HEK293 (cell line): ENCODE results near the gene TASOR2.

ENCODE experiments used
- CTCF ChIA-PET: fragments of 350-600 bp; formaldehyde crosslinking; extraction: SDS; loops from one replicate; lab custom pipeline; 2021; ENCODE audit warnings: antibody characterized with exemption; lab: Yijun Ruan, JAX
- POLR2A ChIA-PET: fragments of 300-600 bp; formaldehyde crosslinking; extraction: SDS; loops from one replicate; lab custom pipeline; 2020; ENCODE audit warnings: antibody characterized with exemption, inconsistent platforms; lab: Yijun Ruan, JAX
- H3K27ac ChIP-seq: fragments of 200-500 bp; sonication (Bioruptor generic); 2 replicates; pipeline ENCODE4 v1.5.1; 2014; ENCODE audit warnings: low read depth, low read length, control low read depth, inconsistent platforms; ENCODE audit errors: extremely low read depth
- H3K36me3 ChIP-seq, 2 experiments: fragments of 200-500 bp in 1 of 2; sonication (Bioruptor generic) in 1 of 2; 1 replicate in 1 of 2; 2 replicates in 1 of 2; pipeline ENCODE4 v1.5.1; 2014 to 2017; ENCODE audit warnings: inconsistent platforms in 2 of 2, low read length in 2 of 2; ENCODE audit not compliant: control insufficient read depth in 2 of 2, insufficient read depth in 1 of 2
- H3K4me1 ChIP-seq: fragments of 200-500 bp; sonication (Bioruptor generic); 2 replicates; pipeline ENCODE4 v1.5.1; 2014; ENCODE audit warnings: mild to moderate bottlenecking, low read length, inconsistent platforms; ENCODE audit not compliant: control insufficient read depth, insufficient read depth
- H3K4me3 ChIP-seq: 2 replicates; pipeline ENCODE4 v1.5.1; 2011; ENCODE audit warnings: low read depth, mild to moderate bottlenecking, control low read depth, low read length, moderate library complexity
- H3K9me3 ChIP-seq: fragments of 200-500 bp; sonication (Bioruptor generic); 2 replicates; pipeline ENCODE4 v1.5.1; 2014; ENCODE audit warnings: low read depth, low read length, inconsistent platforms; ENCODE audit not compliant: control insufficient read depth, insufficient read depth
- GFI1B ChIP-seq: fragments of 450-650 bp; formaldehyde crosslinking; IDR thresholded peaks from 2 replicates; pipeline ENCODE4 v1.5.1; 2016; ENCODE audit warnings: missing biosample characterization, missing genetic modification characterization
- GLIS1 ChIP-seq: fragments of 450-650 bp; formaldehyde crosslinking; IDR thresholded peaks from 2 replicates; pipeline ENCODE4 v1.5.1; 2016; ENCODE audit warnings: missing biosample characterization, missing genetic modification characterization
- HOXD13 ChIP-seq: sonication (generic); formaldehyde crosslinking; IDR thresholded peaks from 2 replicates; pipeline ENCODE4 v1.8.0; 2022; ENCODE audit warnings: missing genetic modification reagents, borderline replicate concordance
- KLF7 ChIP-seq: fragments of 450-650 bp; formaldehyde crosslinking; IDR thresholded peaks from 2 replicates; pipeline ENCODE4 v1.5.1; 2016; ENCODE audit warnings: missing biosample characterization, missing genetic modification characterization, borderline replicate concordance
- SP3 ChIP-seq: fragments of 450-650 bp; formaldehyde crosslinking; IDR thresholded peaks from 2 replicates; pipeline ENCODE4 v1.5.1; 2016; ENCODE audit warnings: missing biosample characterization, missing genetic modification characterization
- ZBTB11 ChIP-seq: fragments of 450-650 bp; formaldehyde crosslinking; conservative IDR thresholded peaks from 2 replicates; pipeline ENCODE4 v1.5.1; 2016; ENCODE audit warnings: low read depth, missing biosample characterization, missing genetic modification characterization
- ZBTB49 ChIP-seq: fragments of 450-650 bp; formaldehyde crosslinking; IDR thresholded peaks from 2 replicates; pipeline ENCODE4 v1.5.1; 2016; ENCODE audit warnings: missing biosample characterization, missing genetic modification characterization, low read depth
- ZFP41 ChIP-seq: fragments of 450-650 bp; formaldehyde crosslinking; IDR thresholded peaks from 2 replicates; pipeline ENCODE4 v1.5.1; 2016; ENCODE audit warnings: missing biosample characterization, missing genetic modification characterization, borderline replicate concordance
- ZFP69B ChIP-seq: fragments of 450-650 bp; formaldehyde crosslinking; IDR thresholded peaks from 2 replicates; pipeline ENCODE4 v1.5.1; 2016; ENCODE audit warnings: missing biosample characterization, missing genetic modification characterization
- ZNF10 ChIP-seq: fragments of 450-650 bp; formaldehyde crosslinking; IDR thresholded peaks from 2 replicates; pipeline ENCODE4 v1.5.1; 2017; ENCODE audit warnings: missing biosample characterization, missing genetic modification characterization
- ZNF112 ChIP-seq: fragments of 450-650 bp; formaldehyde crosslinking; IDR thresholded peaks from 2 replicates; pipeline ENCODE4 v1.5.0; 2017; ENCODE audit warnings: missing biosample characterization, missing genetic modification characterization
- ZNF138 ChIP-seq: fragments of 450-650 bp; formaldehyde crosslinking; IDR thresholded peaks from 2 replicates; pipeline ENCODE4 v1.5.1; 2016; ENCODE audit warnings: missing biosample characterization, missing genetic modification characterization, borderline replicate concordance
- ZNF157 ChIP-seq: fragments of 450-650 bp; formaldehyde crosslinking; IDR thresholded peaks from 2 replicates; pipeline ENCODE4 v1.5.1; 2016; ENCODE audit warnings: missing biosample characterization, missing genetic modification characterization
- ZNF174 ChIP-seq: fragments of 450-650 bp; formaldehyde crosslinking; IDR thresholded peaks from 2 replicates; pipeline ENCODE4 v1.5.0; 2017; ENCODE audit warnings: missing biosample characterization, mild to moderate bottlenecking, missing genetic modification characterization
- ZNF202 ChIP-seq: fragments of 450-650 bp; formaldehyde crosslinking; IDR thresholded peaks from 2 replicates; pipeline ENCODE4 v1.5.1; 2016; ENCODE audit warnings: missing biosample characterization, missing genetic modification characterization, borderline replicate concordance
- ZNF239 ChIP-seq: fragments of 450-650 bp; formaldehyde crosslinking; IDR thresholded peaks from 2 replicates; pipeline ENCODE4 v1.5.1; 2016; ENCODE audit warnings: missing biosample characterization, missing genetic modification characterization
- ZNF266 ChIP-seq: fragments of 450-650 bp; formaldehyde crosslinking; IDR thresholded peaks from 2 replicates; pipeline ENCODE4 v1.5.1; 2016; ENCODE audit warnings: missing biosample characterization, missing genetic modification characterization, low read depth
- ZNF350 ChIP-seq: fragments of 450-650 bp; formaldehyde crosslinking; IDR thresholded peaks from 2 replicates; pipeline ENCODE4 v1.5.0; 2017; ENCODE audit warnings: missing biosample characterization, mild to moderate bottlenecking, missing genetic modification characterization
- ZNF362 ChIP-seq: fragments of 450-650 bp; formaldehyde crosslinking; IDR thresholded peaks from 2 replicates; pipeline ENCODE4 v1.5.1; 2016; ENCODE audit warnings: missing biosample characterization, missing genetic modification characterization
- ZNF398 ChIP-seq: fragments of 450-650 bp; formaldehyde crosslinking; IDR thresholded peaks from 2 replicates; pipeline ENCODE4 v1.5.1; 2017; ENCODE audit warnings: missing biosample characterization, missing genetic modification characterization
- ZNF488 ChIP-seq: fragments of 450-650 bp; formaldehyde crosslinking; IDR thresholded peaks from 2 replicates; pipeline ENCODE4 v1.5.1; 2016; ENCODE audit warnings: missing biosample characterization, missing genetic modification characterization
- ZNF514 ChIP-seq: fragments of 450-650 bp; formaldehyde crosslinking; IDR thresholded peaks from 2 replicates; pipeline ENCODE4 v1.5.1; 2016; ENCODE audit warnings: missing biosample characterization, missing genetic modification characterization
- ZNF555 ChIP-seq: fragments of 450-650 bp; formaldehyde crosslinking; conservative IDR thresholded peaks from 2 replicates; pipeline ENCODE4 v1.5.1; 2017; ENCODE audit warnings: missing biosample characterization, mild to moderate bottlenecking, missing genetic modification characterization, inconsistent platforms
- ZNF571 ChIP-seq: fragments of 450-650 bp; formaldehyde crosslinking; IDR thresholded peaks from 2 replicates; pipeline ENCODE4 v1.5.0; 2017; ENCODE audit warnings: missing biosample characterization, missing genetic modification characterization
- ZNF621 ChIP-seq: fragments of 450-650 bp; formaldehyde crosslinking; IDR thresholded peaks from 2 replicates; pipeline ENCODE4 v1.5.1; 2017; ENCODE audit warnings: missing biosample characterization, missing genetic modification characterization
- ZNF624 ChIP-seq: fragments of 450-650 bp; formaldehyde crosslinking; IDR thresholded peaks from 2 replicates; pipeline ENCODE4 v1.5.1; 2017; ENCODE audit warnings: missing biosample characterization, missing genetic modification characterization
- ZNF747 ChIP-seq: fragments of 450-650 bp; formaldehyde crosslinking; IDR thresholded peaks from 2 replicates; pipeline ENCODE4 v1.5.1; 2016; ENCODE audit warnings: missing biosample characterization, missing genetic modification characterization
- ZNF830 ChIP-seq: fragments of 450-650 bp; IDR thresholded peaks from 2 replicates; pipeline ENCODE4 v1.5.0; 2018; ENCODE audit warnings: missing biosample characterization, missing genetic modification characterization, low read depth, mild to moderate bottlenecking, moderate library complexity

Gene TASOR2

GRCh38 chr10:5639066-5639465 lies 45.6 kb upstream of the TASOR2 start:
- H3K4me1 ChIP-seq = no peaks in the 10 kb centered on the region
- TF ChIP-seq HOXD13 (CRISPR knock-in tag) (no peak), ZBTB49 (tag by site-specific recombination) (no peak), ZNF157 (no peak), SP3 (tag by site-specific recombination) (no peak), ZFP69B (tag by site-specific recombination) (no peak), ZNF747 (tag by site-specific recombination) (no peak), ZNF398 (no peak), GFI1B (no peak), ZNF10 (tag by site-specific recombination) (no peak), ZNF514 (tag by site-specific recombination) (no peak), ZNF571 (no peak), ZFP41 (no peak), ZNF362 (no peak)

GRCh38 chr10:5640036-5640435 lies 44.6 kb upstream of the TASOR2 start:
- H3K4me3 ChIP-seq = no peak overlapping the region
- CTCF ChIA-PET = interaction anchor here (4.6 kb wide), 1 partner anchor 10 kb away, joined by 30 read pairs; no protein-coding TSS in a partner anchor
- TF ChIP-seq ZNF488 (tag by site-specific recombination) = no peak
- TF ChIP-seq ZNF10 (tag by site-specific recombination) = no peak
- no peak for TF ChIP-seq ZNF174 (tag by site-specific recombination)
- TF ChIP-seq ZNF202 = no peak
- TF ChIP-seq ZBTB11 (tag by site-specific recombination) = no peak
- TF ChIP-seq ZNF555 (tag by site-specific recombination) = no peak
- no peak for TF ChIP-seq ZNF112
- TF ChIP-seq ZNF571 = no peak
- no peak for TF ChIP-seq KLF7 (tag by site-specific recombination)
- no peak for TF ChIP-seq ZNF266 (tag by site-specific recombination)
- no peak for TF ChIP-seq ZNF350 (tag by site-specific recombination)
- no peak for TF ChIP-seq ZNF624 (tag by site-specific recombination)
- TF ChIP-seq ZNF138 (tag by site-specific recombination) = no peak
- no peak for TF ChIP-seq ZNF830 (tag by site-specific recombination)
- TF ChIP-seq ZNF239 (tag by site-specific recombination) = no peak
- no peak for TF ChIP-seq ZNF621 (tag by site-specific recombination)
- TF ChIP-seq GLIS1 (tag by site-specific recombination) = no peak

More at GRCh38 chr10:5639066-5639465, 45.6 kb upstream of the TASOR2 start:
- POLR2A ChIA-PET = no interaction called here
- Histone ChIP-seq H3K36me3 (peaks cover under 1 to 39% of the 10 kb centered on the region in 2 experiments; a peak in 2 of 3 replicates), H3K9me3 (no peaks in the 10 kb centered on the region), H3K27ac (no peak overlapping the region), H3K4me3 (no peak overlapping the region)
- CTCF ChIA-PET = interaction anchor here (0.5 kb wide), 1 partner anchor 9 kb away, joined by 3 read pairs; no protein-coding TSS in a partner anchor

More at GRCh38 chr10:5640036-5640435, 44.6 kb upstream of the TASOR2 start:
- Histone ChIP-seq H3K4me1 (no peaks in the 10 kb centered on the region), H3K27ac (no peak overlapping the region), H3K36me3 (peaks cover 9 to 39% of the 10 kb centered on the region in 2 experiments; a peak in 2 of 3 replicates), H3K9me3 (no peaks in the 10 kb centered on the region)
- POLR2A ChIA-PET = no interaction called here
